CD14-positive monocyte (primary cell): Measurements from ENCODE around the gene ADAMTS18. TPM values are rescaled to one million over a fixed set of nuclear protein-coding genes. Genes with fewer than 3 reads are reported as not detected.

Experiments
- DNase-seq, 3 donors: peaks; one replicate each; pipeline ENCODE4 v3.0.0-alpha.2; 2011 to 2022
- H2AFZ ChIP-seq: 2 replicates; pipeline ENCODE4 v1.6.0; 2012; ENCODE audit warnings: mild to moderate bottlenecking, low read depth, low read length, inconsistent platforms; ENCODE audit not compliant: insufficient read depth, poor library complexity, severe bottlenecking
- H3K27ac ChIP-seq, 2 donors: 1 replicate in 1 of 2; 2 replicates in 1 of 2; pipeline ENCODE4 v1.5.1; 2012 to 2013; ENCODE audit warnings: low read length in 2 of 2, control low read depth in 1 of 2, inconsistent platforms in 1 of 2, low read depth in 1 of 2, mild to moderate bottlenecking in 1 of 2
- H3K27me3 ChIP-seq, 2 donors: one replicate each; pipeline versions ENCODE4 v1.6.0 to v1.6.1; 2011 to 2013; ENCODE audit warnings: low read length in 2 of 2; ENCODE audit not compliant: control insufficient read depth in 2 of 2, insufficient read depth in 2 of 2
- H3K36me3 ChIP-seq, 2 donors: replicated peaks in 1 of 2; 1 replicate in 1 of 2; 2 replicates in 1 of 2; pipeline versions ENCODE4 v1.5.1 to v1.6.1; 2012 to 2013; ENCODE audit warnings: low read length in 2 of 2, control low read depth in 1 of 2, inconsistent platforms in 1 of 2, mild to moderate bottlenecking in 1 of 2; ENCODE audit not compliant: insufficient read depth in 2 of 2, control insufficient read depth in 1 of 2
- H3K4me1 ChIP-seq, 2 donors: 1 replicate in 1 of 2; 2 replicates in 1 of 2; pipeline versions ENCODE4 v1.5.1 to v1.6.1; 2012 to 2013; ENCODE audit warnings: low read length in 2 of 2, control low read depth in 1 of 2, inconsistent platforms in 1 of 2, mild to moderate bottlenecking in 1 of 2, moderate library complexity in 1 of 2; ENCODE audit not compliant: insufficient read depth in 2 of 2, control insufficient read depth in 1 of 2
- H3K4me2 ChIP-seq: replicated peaks from 2 replicates; pipeline ENCODE3; 2012; ENCODE audit warnings: low read length, moderate library complexity, mild to moderate bottlenecking; ENCODE audit not compliant: poor library complexity, severe bottlenecking; ENCODE audit errors: extremely low read depth
- H3K4me3 ChIP-seq, 3 experiments: fragments of 200-600 bp in 1 of 3; sonication (generic) in 1 of 3; replicated peaks in 1 of 3; 1 replicate in 2 of 3; 2 replicates in 1 of 3; pipeline ENCODE4 v1.5.1; 2011 to 2013; ENCODE audit warnings: low read length in 3 of 3, mild to moderate bottlenecking in 3 of 3, control low read depth in 2 of 3, low read depth in 2 of 3, inconsistent platforms in 1 of 3, moderate library complexity in 1 of 3
- H3K79me2 ChIP-seq: 2 replicates; pipeline ENCODE4 v1.6.0; 2012; ENCODE audit warnings: mild to moderate bottlenecking, control low read depth, inconsistent platforms, low read length, moderate library complexity; ENCODE audit not compliant: insufficient read depth
- H3K9ac ChIP-seq: 2 replicates; pipeline ENCODE4 v1.6.0; 2017; ENCODE audit warnings: low read length, mild to moderate bottlenecking; ENCODE audit not compliant: insufficient read depth, poor library complexity, severe bottlenecking
- H3K9me3 ChIP-seq, 2 donors: replicated peaks in 1 of 2; 1 replicate in 1 of 2; 2 replicates in 1 of 2; pipeline versions ENCODE4 v1.5.1 to v1.6.1; 2012 to 2013; ENCODE audit warnings: low read length in 2 of 2, control low read depth in 1 of 2; ENCODE audit not compliant: control insufficient read depth in 1 of 2, insufficient read depth in 1 of 2
- H4K20me1 ChIP-seq: 2 replicates; pipeline ENCODE4 v1.6.0; 2012; ENCODE audit warnings: mild to moderate bottlenecking, low read length, control low read depth, moderate library complexity; ENCODE audit not compliant: insufficient read depth
- H3K27ac Mint-ChIP-seq, 7 donors: one replicate each; pipeline ENCODE4 v1.8.0; 2020; ENCODE audit warnings: mild to moderate bottlenecking in 7 of 7, mixed read lengths in 7 of 7, moderate library complexity in 6 of 7, inconsistent platforms in 2 of 7
- H3K27me3 Mint-ChIP-seq, 3 donors: one replicate each; pipeline ENCODE4 v1.8.0; 2021 to 2022; ENCODE audit warnings: low read depth in 3 of 3, mild to moderate bottlenecking in 3 of 3, mixed read lengths in 3 of 3, moderate library complexity in 3 of 3, inconsistent platforms in 1 of 3
- H3K36me3 Mint-ChIP-seq, 2 donors: one replicate each; pipeline ENCODE4 v1.8.0; 2020; ENCODE audit warnings: mixed read lengths in 2 of 2, inconsistent platforms in 1 of 2, mild to moderate bottlenecking in 1 of 2
- H3K4me1 Mint-ChIP-seq: one replicate; pipeline ENCODE4 v1.8.0; 2020; ENCODE audit warnings: mild to moderate bottlenecking, mixed read lengths
- H3K4me3 Mint-ChIP-seq, 2 donors: one replicate each; pipeline ENCODE4 v1.8.0; 2020; ENCODE audit warnings: mild to moderate bottlenecking in 2 of 2, mixed read lengths in 2 of 2, moderate library complexity in 1 of 2
- H3K9me3 Mint-ChIP-seq, 7 donors: one replicate each; pipeline ENCODE4 v1.8.0; 2020 to 2022; ENCODE audit warnings: mixed read lengths in 7 of 7, mild to moderate bottlenecking in 6 of 7, moderate library complexity in 6 of 7, inconsistent platforms in 2 of 7
- CTCF ChIP-seq: fragments of 200-600 bp; IDR thresholded peaks from one replicate; pipeline ENCODE4 v1.8.0; 2022; ENCODE audit warnings: antibody characterized with exemption, mild to moderate bottlenecking
- WGBS: methylation state at CpG from one replicate; pipeline ENCODE4 v1.1.5; 2013; ENCODE audit warnings: missing lambda C conversion rate; ENCODE audit not compliant: insufficient coverage; 5-methylcytosine and 5-hydroxymethylcytosine counted together
- intact Hi-C, 2 donors: fragments of 100-400 bp; cut with micrococcal nuclease; formaldehyde crosslinking; loops; one replicate each; pipeline versions ENCODE4 v1.15.0 to v1.15.1; 2023
- polyA plus RNA-seq, 3 donors: library from polyadenylated mRNA; depleted of rRNA in 1 of 3; unstranded in 2 of 3; stranded (reverse) in 1 of 3; fragments of 300-500 nt in 2 of 3; fragments of >200 nt in 1 of 3; fragmentation: Illumina TruSeq in 2 of 3; gene quantifications; 1 replicate in 2 of 3; 2 replicates in 1 of 3; pipeline ENCODE4 v1.2.3, GENCODE V29; 2012 to 2021

Gene ADAMTS18
- polyA plus RNA-seq, 3 donors: not detected

- Histone ChIP-seq H3K9ac (no peak overlapping the region), H3K9me3 (no peaks in the 10 kb centered on the region), H3K4me2 (no peak overlapping the region), H3K79me2 (no peaks in the 10 kb centered on the region), H2AFZ (no peak overlapping the region), H3K4me1 (no peaks in the 10 kb centered on the region), H3K36me3 (no peaks in the 10 kb centered on the region), H3K27ac (no peak overlapping the region), H3K27me3 (no peaks in the 10 kb centered on the region), H4K20me1 (no peaks in the 10 kb centered on the region), H3K4me3 (no peak overlapping the region)
- H3K9me3 Mint-ChIP-seq: peaks cover 0 to 2% (median 0%) of the 10 kb centered on the region in 7 donors
- DNase-seq: no peak
- no peak overlapping the region for H3K27ac Mint-ChIP-seq
- WGBS: 83% methylated on average over 2 of the region's 2 CpGs
- TF ChIP-seq CTCF: no peak
- no peaks in the 10 kb centered on the region for H3K4me1 Mint-ChIP-seq
- no peak overlapping the region for H3K4me3 Mint-ChIP-seq
- intact Hi-C loops: no loop called here
- H3K27me3 Mint-ChIP-seq: peaks cover 0 to 2% (median 0%) of the 10 kb centered on the region in 3 donors
- no peaks in the 10 kb centered on the region for H3K36me3 Mint-ChIP-seq
Measured at GRCh38 chr16:77277571-77277970, 157.3 kb downstream of the ADAMTS18 start.

- no peak for DNase-seq
- Mint-ChIP-seq H3K27ac (no peak overlapping the region), H3K27me3 (peaks cover 0 to 2% (median 0%) of the 10 kb centered on the region in 3 donors), H3K4me1 (no peaks in the 10 kb centered on the region), H3K4me3 (no peak overlapping the region), H3K9me3 (peaks cover 0 to 2% (median 0%) of the 10 kb centered on the region in 7 donors), H3K36me3 (no peaks in the 10 kb centered on the region)
- no peak overlapping the region for H3K4me3 ChIP-seq
- no peak overlapping the region for H3K27ac ChIP-seq
- no peak overlapping the region for H3K9ac ChIP-seq
- no peaks in the 10 kb centered on the region for H3K79me2 ChIP-seq
- H3K27me3 ChIP-seq: no peaks in the 10 kb centered on the region
- no peaks in the 10 kb centered on the region for H3K36me3 ChIP-seq
- no peaks in the 10 kb centered on the region for H3K9me3 ChIP-seq
- no peak overlapping the region for H3K4me2 ChIP-seq
- H3K4me1 ChIP-seq: no peaks in the 10 kb centered on the region
- intact Hi-C loops: no loop called here
- no peak for TF ChIP-seq CTCF
- H2AFZ ChIP-seq: no peak overlapping the region
- WGBS: no CpG with 5 or more reads among the region's 2 CpGs
- no peaks in the 10 kb centered on the region for H4K20me1 ChIP-seq
Measured at GRCh38 chr16:77277141-77277540, 157.7 kb downstream of the ADAMTS18 start.
